Measurements from ENCODE around the gene RPS6KA2.

RPS6KA2 gene

DNA sequence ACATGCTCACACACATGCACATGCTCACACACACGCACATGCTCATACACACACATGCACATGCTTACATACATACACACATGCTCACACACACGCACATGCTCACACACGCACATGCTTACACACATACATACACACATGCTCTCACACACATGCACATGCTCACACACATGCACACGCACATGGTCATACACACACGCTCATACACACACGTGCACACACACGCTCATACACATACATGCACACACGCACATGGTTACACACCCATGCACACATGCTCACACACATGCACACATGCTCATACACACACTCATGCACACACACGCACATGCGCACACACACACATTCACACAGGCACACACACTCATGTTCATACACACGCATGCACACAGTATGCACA is 20.8 kb upstream of the RPS6KA2 start:
- Histone ChIP-seq H3K27ac (ENCODE audit: low read depth, low read length) (no peak overlapping the region), H3K27me3 (ENCODE audit: control insufficient read depth in 5 of 5, insufficient read depth in 4 of 5, low read length in 5 of 5) (no peaks in the 10 kb centered on the region), H3K36me3 (ENCODE audit: control insufficient read depth in 5 of 5, insufficient read depth in 5 of 5, low read length in 5 of 5) (no peaks in the 10 kb centered on the region), H3K9me3 (ENCODE audit: control insufficient read depth in 5 of 5, low read length in 5 of 5) (peaks cover 0 to 10% (median 4%) of the 10 kb centered on the region in 5 donors), H3K4me1 (ENCODE audit: control insufficient read depth in 5 of 5, insufficient read depth in 5 of 5, low read length in 5 of 5) (no peaks in the 10 kb centered on the region), H3K9ac (ENCODE audit: low read length in 5 of 5) (no peak overlapping the region), H3K4me3 (ENCODE audit: low read depth in 1 of 5, low read length in 5 of 5) (no peak overlapping the region)

DNA sequence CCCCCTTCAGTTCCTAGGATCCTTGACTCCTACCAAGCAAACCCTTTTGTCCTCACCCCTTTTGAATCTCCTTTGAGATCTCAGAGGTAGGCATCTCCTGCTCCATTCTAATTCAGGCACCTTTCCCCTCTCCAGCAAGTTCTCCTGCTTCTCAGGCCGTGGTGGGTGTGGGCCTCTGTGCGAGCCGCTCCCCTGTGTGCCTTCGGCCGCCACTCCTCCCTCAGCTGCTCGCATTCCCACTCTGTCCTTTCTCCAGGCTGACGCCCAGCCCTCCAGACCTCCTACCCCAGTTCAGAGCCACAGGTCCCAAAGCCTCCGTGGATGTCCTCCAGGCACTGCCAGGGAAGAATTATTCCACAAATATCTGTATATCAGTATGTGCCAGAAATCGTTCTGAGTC is 19.7 kb upstream of the RPS6KA2 start:
- H3K9me3 ChIP-seq (ENCODE audit: control insufficient read depth in 5 of 5, low read length in 5 of 5), result peaks cover 0 to 13% (median 7%) of the 10 kb centered on the region in 5 donors
- H3K27me3 ChIP-seq (ENCODE audit: control insufficient read depth in 5 of 5, insufficient read depth in 4 of 5, low read length in 5 of 5), result no peaks in the 10 kb centered on the region
- H3K4me1 ChIP-seq (ENCODE audit: control insufficient read depth in 5 of 5, insufficient read depth in 5 of 5, low read length in 5 of 5), result no peaks in the 10 kb centered on the region
- no peak overlapping the region for H3K9ac ChIP-seq (ENCODE audit: low read length in 5 of 5)
- H3K27ac ChIP-seq (ENCODE audit: low read depth, low read length), result no peak overlapping the region
- no peak overlapping the region for H3K4me3 ChIP-seq (ENCODE audit: low read depth in 1 of 5, low read length in 5 of 5)
- H3K36me3 ChIP-seq (ENCODE audit: control insufficient read depth in 5 of 5, insufficient read depth in 5 of 5, low read length in 5 of 5), result no peaks in the 10 kb centered on the region

DNA sequence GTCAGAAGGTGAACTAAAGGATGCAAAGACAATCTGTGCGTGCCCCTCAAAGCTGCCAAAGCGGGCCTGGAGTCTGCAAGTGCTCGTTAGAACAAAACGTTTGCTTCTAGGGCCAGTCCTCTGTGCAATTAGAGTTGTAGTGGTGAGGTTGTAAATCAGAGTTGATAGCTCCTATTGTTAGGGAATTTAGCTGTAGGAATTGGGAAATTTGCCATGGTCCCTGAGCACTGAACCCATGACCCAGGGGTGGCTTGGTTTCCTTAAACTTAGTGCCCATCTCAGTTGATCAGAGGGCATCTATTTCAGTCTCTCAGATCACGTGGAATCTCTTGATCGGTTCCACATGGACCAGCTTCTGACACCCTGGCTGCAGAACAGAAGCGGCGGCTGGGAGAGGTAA is 18.8 kb upstream of the RPS6KA2 start:
- H3K4me1 ChIP-seq (ENCODE audit: control insufficient read depth in 5 of 5, insufficient read depth in 5 of 5, low read length in 5 of 5), result peaks cover 0 to under 1% (median 0%) of the 10 kb centered on the region in 5 donors

DNA sequence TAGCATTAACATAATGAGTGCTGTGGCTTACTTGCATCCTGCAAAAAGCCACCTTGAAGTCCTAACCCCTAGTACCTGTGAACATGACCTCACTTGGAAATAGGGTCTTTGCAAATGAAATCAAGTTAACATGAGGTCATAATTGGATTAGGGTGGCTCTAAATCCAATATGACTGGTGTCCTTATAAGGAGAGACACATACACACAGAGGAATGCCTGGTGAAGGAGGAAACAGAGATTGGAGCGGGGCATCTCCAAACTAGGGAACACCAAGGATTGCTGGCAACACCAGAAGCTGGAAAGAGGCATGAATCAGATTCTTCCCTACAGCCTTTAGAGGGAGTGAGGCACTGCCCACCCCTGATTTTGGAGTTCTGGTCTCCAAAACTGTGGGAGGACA is 17.6 kb upstream of the RPS6KA2 start:
- H3K9me3 ChIP-seq (ENCODE audit: control insufficient read depth in 5 of 5, low read length in 5 of 5), result peaks cover 0 to 13% (median 7%) of the 10 kb centered on the region in 5 donors
- H3K4me1 ChIP-seq (ENCODE audit: control insufficient read depth in 5 of 5, insufficient read depth in 5 of 5, low read length in 5 of 5), result peaks cover 0 to 13% (median 5%) of the 10 kb centered on the region in 5 donors
- H3K27me3 ChIP-seq (ENCODE audit: control insufficient read depth in 5 of 5, insufficient read depth in 4 of 5, low read length in 5 of 5), result no peaks in the 10 kb centered on the region
- no peaks in the 10 kb centered on the region for H3K36me3 ChIP-seq (ENCODE audit: control insufficient read depth in 5 of 5, insufficient read depth in 5 of 5, low read length in 5 of 5)
- H3K27ac ChIP-seq (ENCODE audit: low read depth, low read length), result no peak overlapping the region
- H3K4me3 ChIP-seq (ENCODE audit: low read depth in 1 of 5, low read length in 5 of 5), result no peak overlapping the region
- no peak overlapping the region for H3K9ac ChIP-seq (ENCODE audit: low read length in 5 of 5)

More for the DNA sequence above, 18.8 kb upstream of the RPS6KA2 start:
- H3K4me3 ChIP-seq (ENCODE audit: low read depth in 1 of 5, low read length in 5 of 5), result no peak overlapping the region
- H3K27ac ChIP-seq (ENCODE audit: low read depth, low read length), result no peak overlapping the region
- no peaks in the 10 kb centered on the region for H3K36me3 ChIP-seq (ENCODE audit: control insufficient read depth in 5 of 5, insufficient read depth in 5 of 5, low read length in 5 of 5)
- peaks cover 0 to 13% (median 7%) of the 10 kb centered on the region in 5 donors for H3K9me3 ChIP-seq (ENCODE audit: control insufficient read depth in 5 of 5, low read length in 5 of 5)
- no peaks in the 10 kb centered on the region for H3K27me3 ChIP-seq (ENCODE audit: control insufficient read depth in 5 of 5, insufficient read depth in 4 of 5, low read length in 5 of 5)
- H3K9ac ChIP-seq (ENCODE audit: low read length in 5 of 5), result no peak overlapping the region

DNA sequence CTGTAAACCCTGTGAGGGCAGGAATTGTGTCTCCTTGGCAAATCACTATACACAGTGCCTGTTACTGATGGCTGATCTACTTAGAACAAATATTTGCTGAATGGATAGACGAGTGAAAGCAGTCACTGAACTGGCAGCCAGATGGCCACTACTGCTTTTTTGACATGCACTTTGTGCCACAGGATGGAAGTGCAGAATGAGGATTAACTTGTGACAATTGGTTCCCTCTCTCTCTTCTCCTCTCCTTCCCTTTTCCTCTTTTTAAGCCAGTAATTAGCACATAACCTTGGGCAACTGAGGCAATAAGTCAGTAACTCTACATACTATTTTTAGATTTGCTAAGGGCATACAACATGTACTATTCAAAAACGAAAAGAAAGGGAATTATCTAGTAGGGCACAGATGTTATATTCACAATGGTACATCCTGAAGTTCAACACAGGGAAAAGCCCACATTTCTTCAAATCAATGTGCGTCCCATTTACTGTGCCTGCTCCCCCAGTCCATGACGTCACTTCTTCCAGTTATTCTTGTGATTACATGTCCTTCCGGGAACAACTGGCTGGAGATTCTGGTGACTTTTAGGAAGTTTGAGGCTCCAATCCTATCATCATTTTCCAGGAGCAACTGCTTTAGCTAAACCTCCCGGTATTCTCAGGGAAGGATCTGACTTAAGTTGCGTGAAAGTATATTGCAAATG is 17.0 kb upstream of the RPS6KA2 start:
- H3K36me3 ChIP-seq (ENCODE audit: control insufficient read depth in 5 of 5, insufficient read depth in 5 of 5, low read length in 5 of 5), result no peaks in the 10 kb centered on the region
- H3K9ac ChIP-seq (ENCODE audit: low read length in 5 of 5), result no peak overlapping the region
- H3K9me3 ChIP-seq (ENCODE audit: control insufficient read depth in 5 of 5, low read length in 5 of 5), result peaks cover 0 to 13% (median 7%) of the 10 kb centered on the region in 5 donors
- H3K4me3 ChIP-seq (ENCODE audit: low read depth in 1 of 5, low read length in 5 of 5), result no peak overlapping the region
- peaks cover 0 to 17% (median 8%) of the 10 kb centered on the region in 5 donors for H3K4me1 ChIP-seq (ENCODE audit: control insufficient read depth in 5 of 5, insufficient read depth in 5 of 5, low read length in 5 of 5)
- H3K27ac ChIP-seq (ENCODE audit: low read depth, low read length), result no peak overlapping the region
- H3K27me3 ChIP-seq (ENCODE audit: control insufficient read depth in 5 of 5, insufficient read depth in 4 of 5, low read length in 5 of 5), result peaks cover 0 to 6% (median 3%) of the 10 kb centered on the region in 5 donors

DNA sequence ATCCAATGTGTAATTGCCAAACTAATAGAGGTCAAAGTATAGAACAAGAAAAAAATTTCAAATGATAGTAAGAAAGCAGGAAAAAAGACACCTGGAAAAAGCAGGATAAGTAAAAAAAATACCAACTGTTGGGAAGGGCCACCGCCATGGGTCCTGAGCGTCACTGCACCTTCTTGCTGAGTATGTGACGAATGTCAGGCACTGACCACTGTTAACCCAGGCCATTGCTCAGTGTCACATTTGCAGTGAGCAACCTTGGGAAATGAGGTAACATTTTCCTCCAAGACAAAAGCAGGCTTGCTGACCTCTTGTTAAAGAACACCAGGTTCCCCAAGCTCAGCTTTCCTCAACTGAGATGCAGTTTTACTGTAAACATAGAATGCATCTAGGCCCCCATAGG is 15.6 kb upstream of the RPS6KA2 start:
- Histone ChIP-seq H3K27ac (ENCODE audit: low read depth, low read length) (no peak overlapping the region), H3K4me3 (ENCODE audit: low read depth in 1 of 5, low read length in 5 of 5) (no peak overlapping the region), H3K9me3 (ENCODE audit: control insufficient read depth in 5 of 5, low read length in 5 of 5) (peaks cover 0 to 13% (median 7%) of the 10 kb centered on the region in 5 donors), H3K4me1 (ENCODE audit: control insufficient read depth in 5 of 5, insufficient read depth in 5 of 5, low read length in 5 of 5) (peaks cover 0 to 17% (median 8%) of the 10 kb centered on the region in 5 donors), H3K9ac (ENCODE audit: low read length in 5 of 5) (no peak overlapping the region), H3K27me3 (ENCODE audit: control insufficient read depth in 5 of 5, insufficient read depth in 4 of 5, low read length in 5 of 5) (peaks cover 0 to 8% (median 6%) of the 10 kb centered on the region in 5 donors), H3K36me3 (ENCODE audit: control insufficient read depth in 5 of 5, insufficient read depth in 5 of 5, low read length in 5 of 5) (no peaks in the 10 kb centered on the region)

DNA sequence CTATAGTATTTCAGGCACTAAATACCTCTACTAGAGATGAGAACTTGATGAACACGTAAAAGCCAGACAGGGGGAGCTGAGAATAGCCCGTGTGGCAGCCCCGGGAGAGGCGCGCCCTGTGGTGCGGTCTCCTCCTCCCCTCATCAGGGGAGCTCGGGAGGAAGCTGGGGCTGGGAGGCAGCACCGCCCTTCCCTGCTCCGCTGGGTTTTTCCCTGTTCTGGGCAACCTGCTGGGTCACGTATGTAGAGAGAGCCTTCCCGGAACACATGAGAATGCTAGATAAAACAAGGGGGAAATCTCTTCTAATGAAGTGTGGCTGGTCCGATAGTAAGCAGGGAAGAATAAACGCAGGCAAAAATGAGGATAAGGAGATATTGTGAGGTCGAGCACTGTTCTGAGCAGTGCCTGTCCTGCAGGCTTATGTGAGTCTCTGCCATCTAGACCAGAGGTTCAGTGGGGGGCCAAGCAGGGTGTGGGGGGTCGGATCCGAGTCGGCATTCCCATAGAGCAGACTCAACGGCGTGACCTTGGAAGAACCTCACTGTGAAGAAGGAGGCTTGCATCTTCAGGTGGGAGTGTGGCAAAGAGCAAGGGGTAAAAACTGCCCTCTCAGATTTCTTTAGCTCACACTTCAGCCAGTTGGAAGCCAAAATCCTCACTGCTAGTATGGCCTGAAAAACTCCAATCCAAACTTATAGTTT is 13.4 kb upstream of the RPS6KA2 start:
- H3K27me3 ChIP-seq (ENCODE audit: control insufficient read depth in 5 of 5, insufficient read depth in 4 of 5, low read length in 5 of 5), result peaks cover 0 to 17% (median 11%) of the 10 kb centered on the region in 5 donors
- H3K9me3 ChIP-seq (ENCODE audit: control insufficient read depth in 5 of 5, low read length in 5 of 5), result peaks cover 0 to 13% (median 7%) of the 10 kb centered on the region in 5 donors
- no peaks in the 10 kb centered on the region for H3K36me3 ChIP-seq (ENCODE audit: control insufficient read depth in 5 of 5, insufficient read depth in 5 of 5, low read length in 5 of 5)
- H3K9ac ChIP-seq (ENCODE audit: low read length in 5 of 5), result no peak overlapping the region
- H3K4me1 ChIP-seq (ENCODE audit: control insufficient read depth in 5 of 5, insufficient read depth in 5 of 5, low read length in 5 of 5), result peaks cover 2 to 35% (median 14%) of the 10 kb centered on the region in 5 donors
- no peak overlapping the region for H3K27ac ChIP-seq (ENCODE audit: low read depth, low read length)
- peak overlapping the region in 3 of 5 donors; percentile 1 to 47 (median 8) for H3K4me3 ChIP-seq (ENCODE audit: low read depth in 1 of 5, low read length in 5 of 5)

DNA sequence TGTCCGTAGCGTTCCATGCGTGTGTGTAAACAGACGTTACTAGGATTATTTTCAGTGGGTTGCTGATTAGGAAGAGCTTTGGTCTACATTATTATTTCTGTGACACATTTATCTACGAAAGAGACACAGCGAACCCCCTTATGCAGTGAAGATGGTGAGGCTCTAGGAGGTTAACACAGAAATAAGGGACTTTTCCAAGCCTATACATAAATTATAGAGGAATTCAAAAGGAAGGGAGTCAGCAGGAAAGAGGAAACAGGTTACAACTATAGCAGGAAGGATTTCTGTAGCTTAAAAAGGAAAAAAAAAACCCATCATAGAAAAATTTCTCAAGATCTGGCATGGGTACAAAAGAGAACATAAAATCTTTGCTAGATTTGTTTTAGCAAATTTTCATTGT is 12.9 kb upstream of the RPS6KA2 start:
- peaks cover 0 to 13% (median 7%) of the 10 kb centered on the region in 5 donors for H3K9me3 ChIP-seq (ENCODE audit: control insufficient read depth in 5 of 5, low read length in 5 of 5)
- no peak overlapping the region for H3K4me3 ChIP-seq (ENCODE audit: low read depth in 1 of 5, low read length in 5 of 5)
- H3K27ac ChIP-seq (ENCODE audit: low read depth, low read length), result no peak overlapping the region
- peaks cover 0 to 17% (median 12%) of the 10 kb centered on the region in 5 donors for H3K27me3 ChIP-seq (ENCODE audit: control insufficient read depth in 5 of 5, insufficient read depth in 4 of 5, low read length in 5 of 5)
- H3K36me3 ChIP-seq (ENCODE audit: control insufficient read depth in 5 of 5, insufficient read depth in 5 of 5, low read length in 5 of 5), result no peaks in the 10 kb centered on the region
- peaks cover 2 to 37% (median 14%) of the 10 kb centered on the region in 5 donors for H3K4me1 ChIP-seq (ENCODE audit: control insufficient read depth in 5 of 5, insufficient read depth in 5 of 5, low read length in 5 of 5)
- no peak overlapping the region for H3K9ac ChIP-seq (ENCODE audit: low read length in 5 of 5)

DNA sequence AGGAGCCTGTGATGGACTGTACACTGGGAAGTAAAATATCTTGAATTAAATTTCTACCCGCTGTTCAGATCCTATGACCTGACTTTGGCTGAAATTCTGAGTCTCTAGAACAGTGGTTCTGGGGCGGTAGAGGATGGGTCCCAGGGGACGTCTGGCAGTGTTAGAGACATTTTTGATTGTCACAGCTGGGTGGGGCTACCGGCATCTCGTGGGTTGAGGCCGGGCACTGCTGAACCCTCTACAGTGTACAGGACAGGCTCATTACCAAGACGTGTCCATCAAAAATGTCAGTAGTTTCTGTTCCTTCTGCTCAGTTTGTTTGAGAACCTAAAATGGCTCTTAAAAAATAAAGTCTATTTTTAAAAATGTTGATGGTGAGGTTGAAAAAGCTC is 11.5 kb upstream of the RPS6KA2 start:
- Histone ChIP-seq H3K27ac (ENCODE audit: low read depth, low read length) (no peak overlapping the region), H3K4me3 (ENCODE audit: low read depth in 1 of 5, low read length in 5 of 5) (no peak overlapping the region), H3K4me1 (ENCODE audit: control insufficient read depth in 5 of 5, insufficient read depth in 5 of 5, low read length in 5 of 5) (peaks cover 2 to 44% (median 14%) of the 10 kb centered on the region in 5 donors), H3K9ac (ENCODE audit: low read length in 5 of 5) (no peak overlapping the region), H3K9me3 (ENCODE audit: control insufficient read depth in 5 of 5, low read length in 5 of 5) (peaks cover 0 to 6% (median 4%) of the 10 kb centered on the region in 5 donors), H3K36me3 (ENCODE audit: control insufficient read depth in 5 of 5, insufficient read depth in 5 of 5, low read length in 5 of 5) (no peaks in the 10 kb centered on the region), H3K27me3 (ENCODE audit: control insufficient read depth in 5 of 5, insufficient read depth in 4 of 5, low read length in 5 of 5) (peaks cover 0 to 17% (median 12%) of the 10 kb centered on the region in 5 donors)
